HEK293T (cell line): Measurements from ENCODE around the gene SAXO1.

Experiments
- CTCF ChIA-PET: fragments of 350-600 bp; formaldehyde crosslinking; extraction: SDS; loops from one replicate; lab custom pipeline; 2021; ENCODE audit warnings: antibody characterized with exemption, inconsistent platforms; lab: Yijun Ruan, JAX
- POLR2A ChIA-PET: fragments of 350-600 bp; formaldehyde crosslinking; extraction: SDS; loops from one replicate; lab custom pipeline; 2020; ENCODE audit warnings: antibody characterized with exemption, inconsistent platforms; lab: Yijun Ruan, JAX
- DNase-seq: peaks from one replicate; pipeline ENCODE4 v3.0.0; 2012; ENCODE audit warnings: mixed read lengths; ENCODE audit errors: extremely low spot score
- ARNT ChIP-seq: fragments of 450-650 bp; IDR thresholded peaks from 2 replicates; pipeline ENCODE4 v1.6.1; 2017; ENCODE audit warnings: mild to moderate bottlenecking
- BHLHE40 ChIP-seq: fragments of 450-650 bp; IDR thresholded peaks from 2 replicates; pipeline ENCODE4 v1.6.1; 2016; ENCODE audit warnings: mild to moderate bottlenecking, moderate library complexity, borderline replicate concordance
- CTBP1 ChIP-seq: fragments of 450-650 bp; IDR thresholded peaks from 2 replicates; pipeline ENCODE4 v1.6.1; 2016; ENCODE audit warnings: borderline replicate concordance
- ELF4 ChIP-seq: fragments of 450-650 bp; IDR thresholded peaks from 2 replicates; pipeline ENCODE4 v1.6.1; 2017; ENCODE audit warnings: antibody characterized with exemption
- FOXA1 ChIP-seq: fragments of 450-650 bp; IDR thresholded peaks from 2 replicates; pipeline ENCODE4 v1.6.1; 2016; ENCODE audit warnings: mild to moderate bottlenecking
- FOXK2 ChIP-seq: fragments of 450-650 bp; IDR thresholded peaks from 2 replicates; pipeline ENCODE4 v1.6.1; 2016; ENCODE audit warnings: mild to moderate bottlenecking
- FOXM1 ChIP-seq: fragments of 450-650 bp; IDR thresholded peaks from 2 replicates; pipeline ENCODE4 v1.6.1; 2017; ENCODE audit warnings: mild to moderate bottlenecking, borderline replicate concordance
- HDGF ChIP-seq: fragments of 450-650 bp; IDR thresholded peaks from 2 replicates; pipeline ENCODE4 v1.6.1; 2017; ENCODE audit warnings: antibody characterized with exemption, borderline replicate concordance
- L3MBTL2 ChIP-seq: fragments of 450-650 bp; conservative IDR thresholded peaks from 2 replicates; pipeline ENCODE4 v1.6.1; 2016; ENCODE audit warnings: mild to moderate bottlenecking
- LEF1 ChIP-seq: fragments of 450-650 bp; IDR thresholded peaks from 2 replicates; pipeline ENCODE4 v1.6.1; 2017; ENCODE audit warnings: mild to moderate bottlenecking, borderline replicate concordance
- NFRKB ChIP-seq: fragments of 450-650 bp; IDR thresholded peaks from 2 replicates; pipeline ENCODE4 v1.6.1; 2016; ENCODE audit warnings: mild to moderate bottlenecking, moderate library complexity
- SP1 ChIP-seq: fragments of 450-650 bp; IDR thresholded peaks from 2 replicates; pipeline ENCODE4 v1.6.1; 2017
- SUZ12 ChIP-seq: fragments of 450-650 bp; IDR thresholded peaks from 2 replicates; pipeline ENCODE4 v1.6.1; 2016; ENCODE audit warnings: mild to moderate bottlenecking
- TARDBP ChIP-seq: fragments of 450-650 bp; IDR thresholded peaks from 2 replicates; pipeline ENCODE4 v1.6.1; 2016
- ZNF384 ChIP-seq: fragments of 450-650 bp; IDR thresholded peaks from 2 replicates; pipeline ENCODE4 v1.6.1; 2016
- TF ChIP-seq, protein P1 (sequence below): fragments of 450-650 bp; IDR thresholded peaks from 2 replicates; pipeline ENCODE4 v1.6.1; 2016

The SAXO1 gene

DNA sequence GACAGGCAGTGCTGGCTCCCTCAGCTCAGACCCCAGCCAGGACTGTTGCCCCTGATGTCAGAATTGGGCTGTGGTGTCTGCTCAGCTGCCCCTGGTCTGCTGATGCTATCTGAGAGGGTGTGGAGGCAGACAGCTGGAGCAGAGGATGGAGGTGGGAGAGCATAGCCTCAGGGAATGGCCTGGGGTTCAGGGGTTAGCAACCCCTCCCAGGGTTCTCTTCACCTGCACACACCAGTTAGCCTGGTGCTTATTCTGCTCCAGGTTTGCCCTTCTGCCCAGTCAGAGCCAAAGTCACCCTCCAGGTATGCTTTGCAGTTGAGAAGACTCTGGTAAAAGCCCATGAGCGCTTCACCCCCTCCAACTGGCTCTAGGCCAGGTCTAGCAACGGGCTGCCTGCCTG lies 109.8 kb downstream of the SAXO1 start:
- DNase-seq: no peak
- no peak for TF ChIP-seq LEF1
- no peak for TF ChIP-seq L3MBTL2
- no peak for TF ChIP-seq TARDBP
- no peak for TF ChIP-seq ELF4
- no peak for TF ChIP-seq HDGF
- TF ChIP-seq, protein P1, sequence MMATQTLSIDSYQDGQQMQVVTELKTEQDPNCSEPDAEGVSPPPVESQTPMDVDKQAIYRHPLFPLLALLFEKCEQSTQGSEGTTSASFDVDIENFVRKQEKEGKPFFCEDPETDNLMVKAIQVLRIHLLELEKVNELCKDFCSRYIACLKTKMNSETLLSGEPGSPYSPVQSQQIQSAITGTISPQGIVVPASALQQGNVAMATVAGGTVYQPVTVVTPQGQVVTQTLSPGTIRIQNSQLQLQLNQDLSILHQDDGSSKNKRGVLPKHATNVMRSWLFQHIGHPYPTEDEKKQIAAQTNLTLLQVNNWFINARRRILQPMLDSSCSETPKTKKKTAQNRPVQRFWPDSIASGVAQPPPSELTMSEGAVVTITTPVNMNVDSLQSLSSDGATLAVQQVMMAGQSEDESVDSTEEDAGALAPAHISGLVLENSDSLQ: no peak
- TF ChIP-seq SUZ12: no peak
- no peak for TF ChIP-seq ZNF384
- no peak for TF ChIP-seq FOXM1
- CTCF ChIA-PET: interaction anchor here (0.6 to 0.7 kb wide), 2 partner anchors 14 to 102 kb away, joined by 3 to 4 read pairs; no protein-coding TSS in a partner anchor
- POLR2A ChIA-PET: no interaction called here

DNA sequence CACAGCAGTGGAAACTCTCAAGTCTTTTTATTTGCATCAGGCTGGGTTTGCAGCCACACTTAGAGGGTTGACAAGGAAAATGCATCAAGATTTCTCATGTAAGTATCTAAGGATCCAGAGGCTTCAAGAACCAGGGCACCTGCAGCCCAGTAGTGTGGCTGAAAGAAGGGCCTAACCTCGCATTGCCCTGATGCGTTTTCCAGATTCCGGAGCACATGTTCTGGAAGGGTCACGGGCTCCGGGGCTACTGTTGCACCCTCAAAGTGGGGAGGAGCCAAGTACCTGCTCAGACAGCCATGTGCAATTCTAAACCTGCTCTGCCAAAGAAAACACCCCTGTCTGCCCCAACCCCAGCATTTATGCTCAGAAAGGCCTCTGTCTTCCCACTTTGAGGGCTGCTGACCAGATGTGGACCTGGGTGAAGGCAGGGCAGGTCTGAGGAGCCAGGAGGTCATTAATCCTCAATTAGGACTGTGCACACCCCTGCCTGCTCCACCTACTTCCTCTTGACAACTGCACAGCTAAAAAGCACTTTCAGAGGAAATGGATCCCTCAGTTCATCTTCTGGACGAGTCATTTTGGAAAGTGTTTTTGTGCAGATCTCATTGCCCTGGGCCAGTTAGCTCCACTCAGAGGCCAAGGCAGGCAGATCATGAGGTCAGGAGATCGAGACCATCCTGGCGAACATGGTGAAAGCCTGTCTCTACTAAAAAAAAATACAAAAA lies 110.7 kb downstream of the SAXO1 start:
- ChIA-PET POLR2A (no interaction called here), CTCF (interaction anchor here (0.7 kb wide), 1 partner anchor 13 kb away, joined by 4 read pairs; no protein-coding TSS in a partner anchor)
- no peak for TF ChIP-seq FOXK2
- no peak for TF ChIP-seq ELF4
- TF ChIP-seq NFRKB: no peak
- TF ChIP-seq LEF1: no peak
- TF ChIP-seq FOXA1: no peak
- TF ChIP-seq L3MBTL2: no peak
- TF ChIP-seq CTBP1: no peak
- TF ChIP-seq BHLHE40: no peak
- TF ChIP-seq ARNT: no peak
- TF ChIP-seq TARDBP: no peak
- TF ChIP-seq HDGF: no peak
- no peak for TF ChIP-seq SP1
- TF ChIP-seq, protein P1: no peak
- no peak for TF ChIP-seq ZNF384
- no peak for TF ChIP-seq FOXM1
- TF ChIP-seq SUZ12: no peak

DNA sequence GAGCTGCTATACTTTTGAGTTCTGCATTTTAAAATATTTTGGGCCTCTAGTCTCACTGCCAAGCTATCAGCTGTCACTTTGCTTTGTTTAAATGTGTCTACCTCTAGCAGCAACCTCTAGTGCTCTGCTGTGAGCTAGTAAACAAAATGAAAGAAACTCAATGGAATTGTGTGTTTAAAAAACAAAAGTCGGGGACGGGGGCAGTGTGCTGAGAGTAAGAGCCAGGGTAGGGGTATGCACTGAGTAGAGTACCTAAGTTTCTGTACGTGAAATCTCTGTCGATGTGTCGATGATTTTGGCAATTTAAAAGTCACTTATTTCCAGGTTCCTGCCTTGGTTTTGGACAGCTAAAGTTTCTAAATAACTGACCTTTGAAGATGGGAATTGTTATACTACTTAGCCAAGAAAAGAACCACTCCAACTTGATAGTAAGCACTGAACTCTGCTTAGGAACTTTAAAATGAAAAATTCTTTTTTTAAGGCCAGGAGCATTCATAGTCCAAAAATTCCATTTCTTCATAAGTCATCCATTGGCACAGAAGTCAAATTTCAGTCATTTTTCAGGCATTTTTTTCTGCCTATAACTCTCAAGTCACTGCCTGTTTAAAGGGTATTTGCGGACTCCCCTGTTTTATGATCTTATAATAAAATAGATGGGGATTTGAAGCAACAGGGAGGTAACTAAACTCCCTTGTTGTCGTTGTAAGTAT lies 111.5 kb downstream of the SAXO1 start:
- CTCF ChIA-PET: no interaction called here
- TF ChIP-seq ELF4: no peak
- TF ChIP-seq, protein P1: no peak
- TF ChIP-seq TARDBP: no peak
- TF ChIP-seq FOXK2: no peak
- TF ChIP-seq NFRKB: no peak
- TF ChIP-seq HDGF: no peak
- DNase-seq: no peak
- POLR2A ChIA-PET: no interaction called here

More for the DNA sequence above, 110.7 kb downstream of the SAXO1 start:
- no peak for DNase-seq

DNA sequence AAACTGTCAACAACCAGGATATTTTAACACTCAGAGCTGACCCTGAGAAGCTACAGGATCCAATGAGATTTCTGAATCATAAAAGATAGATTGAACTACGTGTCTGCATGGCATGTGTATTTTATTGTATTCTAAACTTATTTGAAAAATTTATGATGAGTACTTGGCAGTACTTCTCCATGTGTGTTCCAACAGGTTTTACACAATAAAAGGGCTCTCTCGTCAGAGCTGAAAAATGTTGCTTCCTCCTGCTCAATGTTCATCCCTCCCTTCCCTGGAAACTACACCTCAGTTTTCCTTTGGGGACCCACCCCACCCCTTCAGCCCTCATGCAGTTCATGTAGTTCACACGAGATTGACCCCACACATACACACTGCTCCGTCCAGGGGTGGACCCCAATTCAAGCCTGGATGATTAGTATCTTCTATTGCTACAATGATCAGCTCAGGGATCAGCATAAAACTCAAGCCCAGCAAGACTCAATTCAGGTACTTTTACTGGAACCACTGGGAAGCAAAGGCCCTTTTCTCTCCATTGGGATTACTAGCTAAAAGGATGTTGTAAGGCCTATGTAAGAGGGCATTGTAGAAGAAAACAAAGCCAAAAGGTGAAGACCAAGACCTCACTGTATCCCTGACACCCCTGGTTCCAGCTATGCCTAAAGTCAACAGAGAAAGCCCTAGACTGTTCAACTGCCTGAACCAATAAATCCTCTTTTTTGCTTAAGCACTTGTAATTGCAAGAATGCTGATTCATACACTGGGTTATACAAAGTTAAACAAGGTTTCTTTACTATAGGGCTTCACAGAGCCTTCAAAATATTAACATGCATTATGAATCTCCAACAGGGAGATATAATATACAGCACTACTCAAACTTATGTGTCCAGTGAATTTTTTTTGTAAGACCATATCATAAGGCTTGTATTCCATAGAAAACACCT lies 112.6 kb downstream of the SAXO1 start:
- ChIA-PET POLR2A (no interaction called here), CTCF (no interaction called here)

More for the DNA sequence above, 112.6 kb downstream of the SAXO1 start:
- TF ChIP-seq, protein P1: no peak
- TF ChIP-seq FOXA1 (no peak), FOXK2 (no peak), SP1 (no peak), NFRKB (no peak), L3MBTL2 (no peak), CTBP1 (no peak), BHLHE40 (no peak), FOXM1 (no peak), HDGF (no peak), ELF4 (no peak), LEF1 (no peak)
- no peak for DNase-seq
